Stimulated activated CD8-positive, alpha-beta memory T cell treated with anti-CD3 and anti-CD28 coated beads, Interleukin-15, amount 100 ng/mL, for 48 hours (primary cell): Measurements from ENCODE around the gene CYP2D6.
"Not testable (repeated sequence)": the region's sequence is repeated elsewhere in the genome, so short reads cannot be mapped to it uniquely, and the experiment has no call there.

Experiments
- DNase-seq, 2 donors: peaks; one replicate each; pipeline ENCODE4 v3.0.0-alpha.2; 2020; ENCODE audit warnings: low read depth in 2 of 2

CYP2D6 gene

DNA sequence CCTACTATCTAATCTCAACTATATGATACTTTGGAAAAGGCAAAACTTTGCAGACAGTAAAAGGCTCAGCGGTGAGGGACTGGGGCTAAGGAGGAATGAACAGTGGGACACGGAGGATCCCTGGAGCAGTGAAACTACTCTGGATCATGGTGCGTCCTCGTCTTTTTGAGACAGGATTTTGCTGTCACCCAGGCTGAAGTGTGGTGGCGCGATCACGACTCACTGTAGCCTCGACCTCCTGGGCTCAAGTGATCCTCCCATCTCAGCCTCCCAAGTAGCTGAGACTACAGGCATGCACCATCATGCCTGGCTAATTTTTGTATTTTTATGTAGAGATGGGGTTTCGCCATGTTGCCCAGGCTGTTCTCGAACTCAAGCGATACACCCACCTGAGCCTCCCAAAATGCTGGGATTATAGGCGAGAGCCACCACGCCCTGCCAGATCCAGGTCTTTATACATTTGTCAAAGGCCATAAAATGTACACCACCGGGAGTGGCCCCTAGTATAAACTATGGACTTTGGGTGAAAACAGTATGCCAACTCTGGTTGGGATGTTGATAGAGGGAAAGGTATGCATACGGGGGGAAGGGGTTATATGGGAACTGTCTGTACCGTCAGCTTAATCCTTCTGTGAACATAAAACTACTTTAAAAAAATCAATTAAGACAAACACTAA, 28.0 kb upstream of the CYP2D6 start:
- no peak for DNase-seq

DNA sequence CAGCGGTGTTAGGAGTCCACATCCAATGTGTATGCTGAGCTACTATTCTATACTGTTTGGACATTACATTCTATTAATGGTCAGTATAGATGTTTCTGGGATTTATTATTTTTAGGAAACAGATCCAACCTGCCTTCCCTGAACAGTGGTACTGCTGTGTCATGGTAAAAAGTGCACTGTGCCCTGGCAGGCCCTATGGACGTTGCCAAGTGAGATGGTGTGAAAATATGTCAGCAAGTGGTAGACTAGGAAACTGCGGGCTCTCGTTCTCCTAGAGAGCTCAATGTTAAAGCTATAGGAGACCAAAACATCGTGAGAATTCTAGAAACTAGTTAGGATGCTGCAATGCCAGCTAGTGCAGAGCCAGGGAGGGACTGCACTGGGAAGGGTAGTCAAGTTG, 26.0 kb upstream of the CYP2D6 start:
- no peak for DNase-seq

DNA sequence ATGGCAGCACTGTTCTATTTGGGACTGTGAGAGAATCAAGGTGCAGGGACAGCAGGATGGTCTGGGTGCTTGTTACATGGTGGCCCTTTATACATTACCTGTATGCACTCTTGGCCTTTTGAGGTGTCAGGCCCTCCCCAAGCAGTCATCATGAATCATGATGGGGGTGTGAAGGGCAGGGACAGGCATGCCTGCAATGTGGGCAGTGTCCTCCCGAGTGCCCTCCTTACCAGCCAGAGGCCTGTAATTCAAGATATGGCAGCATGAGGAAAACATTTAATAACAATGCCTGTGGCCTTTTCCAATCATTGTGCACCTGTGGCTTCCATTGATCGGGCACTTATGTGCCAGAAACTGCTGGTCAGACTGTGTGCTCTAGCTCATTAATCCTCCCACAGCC, 25.5 kb upstream of the CYP2D6 start:
- no peak for DNase-seq

GRCh38 chr22:42155053-42155543, 24.5 kb upstream of the CYP2D6 start:
- DNase-seq: no peak

DNA sequence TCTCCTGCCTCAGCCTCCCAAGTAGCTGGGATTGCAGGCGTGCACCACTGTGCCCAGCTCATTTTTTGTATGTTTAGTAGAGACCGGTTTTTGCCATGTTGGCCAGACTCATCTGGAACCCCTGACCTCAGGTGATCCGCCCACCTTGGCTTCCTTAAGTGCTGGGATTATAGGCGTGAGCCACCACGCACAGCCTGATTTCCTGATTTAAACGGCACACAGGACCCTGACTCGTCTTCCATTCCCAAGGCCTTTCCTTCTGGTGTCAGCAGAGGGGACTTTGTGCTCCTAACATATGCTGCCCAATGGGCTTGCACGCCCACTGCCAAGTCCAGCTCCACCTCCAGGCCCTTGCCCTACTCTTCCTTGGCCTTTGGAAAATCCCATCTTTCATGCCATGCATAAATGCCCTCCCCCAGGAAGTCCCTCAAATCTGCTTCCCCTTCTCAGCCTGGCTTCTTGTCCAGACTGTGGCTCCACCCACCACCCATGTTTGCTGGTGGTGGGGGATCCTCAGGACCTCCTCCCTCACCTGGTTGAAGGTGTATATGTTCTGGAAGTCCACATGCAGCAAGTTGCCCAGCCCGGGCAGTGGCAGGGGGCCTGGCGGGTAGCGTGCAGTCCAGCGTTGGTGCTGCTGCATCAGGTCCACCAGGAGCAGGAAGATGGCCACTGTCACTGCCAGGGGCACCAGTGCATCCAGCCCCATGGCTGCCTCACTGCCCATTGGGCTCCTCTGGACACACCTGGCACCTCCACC, 23.9 kb upstream of the CYP2D6 start:
- DNase-seq: no peak

DNA sequence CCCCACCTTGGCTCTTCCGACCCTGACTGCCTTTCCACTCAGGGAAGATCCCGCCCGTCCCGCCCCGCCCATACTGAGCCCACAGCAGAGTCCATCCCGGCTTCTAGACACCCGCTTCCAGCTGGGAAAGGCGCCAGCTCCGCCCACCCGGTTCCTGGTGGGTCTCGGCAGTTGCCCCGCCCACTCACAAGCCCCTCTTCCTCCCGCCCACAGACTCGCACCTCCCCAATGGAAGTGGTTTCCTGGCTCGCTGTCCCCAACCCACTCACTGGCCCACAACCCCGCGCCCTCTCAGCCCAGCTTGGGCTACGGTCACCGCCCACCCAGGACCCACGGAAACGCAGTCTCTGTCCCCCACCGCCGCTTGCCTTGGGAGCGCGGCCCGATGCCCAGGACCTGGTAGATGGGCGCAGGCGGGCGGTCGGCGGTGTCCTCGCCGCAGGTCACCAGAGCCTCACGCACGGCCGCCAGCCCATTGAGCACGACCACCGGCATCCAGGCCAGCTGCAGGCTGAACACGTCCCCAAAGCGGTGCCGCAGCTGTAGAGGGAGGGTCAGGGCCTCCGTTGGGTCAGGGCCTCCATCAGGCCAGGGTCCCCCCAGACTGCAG, 22.2 kb upstream of the CYP2D6 start:
- no peak for DNase-seq

- no peak for DNase-seq
Measured at GRCh38 chr22:42151924-42152635, 21.5 kb upstream of the CYP2D6 start.

GRCh38 chr22:42150727-42151590, 20.3 kb upstream of the CYP2D6 start:
- DNase-seq: no peak

GRCh38 chr22:42149798-42150197, 19.2 kb upstream of the CYP2D6 start:
- not testable (repeated sequence) for DNase-seq

DNA sequence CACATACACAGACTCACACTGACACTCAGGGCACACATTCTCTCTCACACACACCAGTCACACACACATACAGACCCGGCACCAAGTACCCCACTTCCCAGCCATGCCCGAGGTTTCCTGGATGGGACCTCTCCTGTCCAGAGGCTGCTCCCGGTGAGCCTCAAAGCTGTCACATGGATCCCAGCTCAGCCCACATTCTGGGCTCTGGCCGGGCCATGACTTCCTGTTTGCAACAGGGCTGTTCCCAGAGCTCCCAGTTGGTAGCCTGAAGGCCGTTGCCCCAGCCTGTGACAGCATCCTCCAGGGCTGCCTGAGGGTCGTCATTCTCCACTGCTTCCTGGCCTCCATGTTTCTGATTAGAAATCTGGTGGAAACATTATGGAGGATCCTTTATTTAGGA, 14.6 kb upstream of the CYP2D6 start:
- no peak for DNase-seq

- not testable (repeated sequence) for DNase-seq
Measured at GRCh38 chr22:42143859-42144822, 13.5 kb upstream of the CYP2D6 start.

GRCh38 chr22:42142771-42143461, 12.3 kb upstream of the CYP2D6 start:
- no peak for DNase-seq

DNA sequence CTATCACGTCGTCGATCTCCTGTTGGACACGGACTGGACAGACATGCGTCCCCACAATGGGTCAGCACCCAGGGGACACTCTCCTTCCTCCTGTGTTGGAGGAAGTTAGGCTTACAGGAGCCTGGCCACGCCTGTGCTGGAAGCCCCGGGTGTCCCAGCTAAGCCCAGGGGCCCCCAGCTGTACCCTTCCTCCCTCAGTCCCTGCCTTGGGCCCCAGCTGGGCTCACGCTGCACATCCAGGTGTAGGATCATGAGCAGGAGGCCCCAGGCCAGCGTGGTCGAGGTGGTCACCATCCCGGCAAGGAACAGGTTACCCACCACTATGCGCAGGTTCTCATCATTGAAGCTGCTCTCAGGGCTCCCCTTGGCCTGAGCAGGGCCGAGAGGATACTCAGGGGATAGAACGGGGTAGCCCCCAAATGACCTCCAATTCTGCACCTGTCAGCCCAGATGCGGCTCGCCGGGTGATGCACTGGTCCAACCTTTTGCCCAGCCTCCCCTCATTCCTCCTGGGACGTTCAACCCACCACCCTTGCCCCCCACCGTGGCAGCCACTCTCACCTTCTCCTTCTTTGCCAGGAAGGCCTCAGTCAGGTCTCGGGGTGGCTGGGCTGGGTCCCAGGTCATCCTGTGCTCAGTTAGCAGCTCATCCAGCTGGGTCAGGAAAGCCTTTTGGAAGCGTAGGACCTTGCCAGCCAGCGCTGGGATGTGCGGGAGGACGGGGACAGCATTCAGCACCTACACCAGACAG, 10.9 kb upstream of the CYP2D6 start:
- DNase-seq: not testable (repeated sequence)

GRCh38 chr22:42140153-42140552, 9.5 kb upstream of the CYP2D6 start:
- not testable (repeated sequence) for DNase-seq

- not testable (repeated sequence) for DNase-seq
Measured at GRCh38 chr22:42139508-42139907, 8.9 kb upstream of the CYP2D6 start.

DNA sequence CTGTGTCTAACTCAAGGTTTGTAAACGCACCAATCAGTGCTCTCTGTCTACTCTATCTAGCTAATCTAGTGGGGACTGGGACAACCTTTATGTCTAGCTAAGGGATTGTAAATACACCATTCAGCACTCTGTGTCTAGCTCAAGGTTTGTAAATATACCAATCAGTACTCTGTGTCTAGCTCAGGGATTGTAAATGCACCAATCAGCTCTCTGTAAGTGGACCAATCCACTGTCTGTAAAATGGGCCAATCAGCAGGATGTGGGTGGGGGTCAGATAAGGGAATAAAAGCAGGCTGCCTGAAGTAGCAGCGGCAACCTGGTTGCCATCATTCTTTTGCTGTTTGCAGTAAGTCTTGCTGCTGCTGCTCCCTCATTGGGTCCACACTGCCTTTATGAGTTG, 8.4 kb upstream of the CYP2D6 start:
- DNase-seq: no peak

DNA sequence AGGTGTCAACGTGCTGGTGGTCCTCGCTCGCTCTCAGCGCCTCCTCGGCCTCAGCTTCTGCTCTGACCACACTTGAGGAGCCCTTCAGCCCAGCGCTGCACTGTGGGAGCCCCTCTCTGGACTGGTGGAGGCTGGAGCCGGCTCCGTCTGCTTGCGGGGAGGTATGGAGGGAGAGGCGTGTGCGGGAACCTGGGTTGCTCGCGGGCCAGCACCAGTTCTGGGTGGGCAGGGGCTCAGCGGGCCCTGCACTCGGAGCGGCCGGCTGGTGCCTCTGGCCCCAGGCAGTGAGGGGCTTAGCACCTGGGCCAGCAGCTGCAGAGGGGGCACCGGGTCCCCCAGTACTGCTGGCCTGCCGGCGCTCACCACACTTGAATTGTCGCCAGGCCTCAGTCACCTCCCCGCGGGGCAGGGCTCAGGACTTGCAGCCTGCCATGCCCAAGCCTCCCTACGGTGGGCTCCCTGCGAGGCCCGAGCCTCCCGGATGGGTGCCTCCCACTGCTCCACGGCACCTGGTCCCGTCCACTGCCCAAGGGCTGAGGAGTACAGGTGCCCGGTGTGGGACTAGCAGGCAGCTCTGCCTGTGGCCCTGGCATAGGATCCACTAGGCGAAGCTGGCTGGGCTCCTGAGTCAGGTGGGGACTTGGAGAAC, 7.6 kb upstream of the CYP2D6 start:
- no peak for DNase-seq

DNA sequence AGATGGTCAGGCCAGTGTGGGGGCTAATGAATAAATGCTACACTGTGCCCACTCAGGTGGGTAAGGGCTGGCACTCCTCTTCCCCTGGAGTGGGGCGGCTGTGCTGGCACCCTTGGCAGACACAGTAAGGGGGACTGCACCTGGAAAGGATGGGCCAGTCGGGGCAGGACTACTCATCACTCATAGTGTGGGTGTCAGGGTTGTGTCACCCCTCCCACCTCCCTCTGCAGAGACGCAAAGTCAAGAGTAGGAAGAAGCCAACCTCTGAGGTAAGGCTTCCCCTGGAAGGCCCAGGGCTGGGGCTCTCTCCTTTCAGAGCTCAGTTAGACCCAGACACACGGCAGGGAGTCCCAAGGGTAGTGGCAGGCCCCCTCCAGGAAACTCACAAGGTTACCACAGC, 5.1 kb upstream of the CYP2D6 start:
- not testable (repeated sequence) for DNase-seq
